A673 (cell line): ENCODE measurements around the gene PSMD11. TPM values are rescaled to one million over a fixed set of nuclear protein-coding genes. Genes with fewer than 3 reads are reported as not detected.

Experiments used
- BruUV-seq: library from RNA; stranded (reverse); fragments of 400-500 nt; replicated peaks from 2 replicates; lab custom pipeline; 2021; lab: Mats Ljungman, UMichigan
- CTCF ChIA-PET: fragments of 300-600 bp; sonication (Branson Sonifier 250); formaldehyde crosslinking; loops from one replicate; lab custom pipeline; 2022; ENCODE audit warnings: antibody characterized with exemption; lab: Charles Lee
- POLR2A ChIA-PET: fragments of 300-600 bp; sonication (Branson Sonifier 250); formaldehyde crosslinking; loops from one replicate; lab custom pipeline; 2022; ENCODE audit warnings: antibody characterized with exemption; ENCODE audit not compliant: low non-redundant PET; lab: Charles Lee
- DNase-seq: peaks from one replicate; pipeline ENCODE4 v3.0.0-alpha.2; 2015; ENCODE audit warnings: low spot score
- H3K27ac ChIP-seq: fragments of 200-600 bp; sonication (generic); 2 replicates; pipeline ENCODE4 v1.5.1; 2016; ENCODE audit warnings: mixed run types, low read depth, mild to moderate bottlenecking, mixed read lengths, antibody characterized with exemption, low read length; ENCODE audit not compliant: poor library complexity, severe bottlenecking
- H3K27me3 ChIP-seq: fragments of 200-600 bp; sonication (generic); replicated peaks from 2 replicates; pipeline ENCODE4 v1.6.1; 2017; ENCODE audit warnings: mixed run types, low read depth, mild to moderate bottlenecking, mixed read lengths, antibody characterized with exemption, low read length; ENCODE audit not compliant: insufficient read depth, poor library complexity
- H3K36me3 ChIP-seq: fragments of 200-600 bp; sonication (generic); 2 replicates; pipeline ENCODE4 v1.6.1; 2016; ENCODE audit warnings: mixed run types, mild to moderate bottlenecking, mixed read lengths, antibody characterized with exemption, low read length; ENCODE audit not compliant: insufficient read depth, poor library complexity, severe bottlenecking
- H3K4me1 ChIP-seq: fragments of 200-600 bp; sonication (generic); 2 replicates; pipeline ENCODE4 v1.6.1; 2017; ENCODE audit warnings: mixed run types, mild to moderate bottlenecking, mixed read lengths, antibody characterized with exemption, low read length; ENCODE audit not compliant: insufficient read depth, poor library complexity, severe bottlenecking
- H3K4me3 ChIP-seq: fragments of 200-600 bp; sonication (generic); 2 replicates; pipeline ENCODE4 v1.5.1; 2016; ENCODE audit warnings: low read depth, mixed run types, mild to moderate bottlenecking, mixed read lengths, low read length; ENCODE audit not compliant: poor library complexity, severe bottlenecking
- H3K9me3 ChIP-seq: fragments of 200-600 bp; sonication (generic); 2 replicates; pipeline ENCODE4 v1.6.1; 2016; ENCODE audit warnings: mixed run types, low read depth, mild to moderate bottlenecking, mixed read lengths, antibody characterized with exemption, low read length; ENCODE audit not compliant: poor library complexity, severe bottlenecking
- EZH2 ChIP-seq: fragments of 200-600 bp; sonication (generic); IDR thresholded peaks from 2 replicates; pipeline ENCODE4 v1.6.1; 2017; ENCODE audit warnings: borderline replicate concordance, low read depth, mild to moderate bottlenecking, mixed read lengths, antibody characterized with exemption, low read length; ENCODE audit not compliant: poor library complexity, severe bottlenecking
- intact Hi-C: fragments of 100-400 bp; cut with micrococcal nuclease; formaldehyde crosslinking; loops from one replicate; pipeline ENCODE4 v1.10.0; 2022; ENCODE audit not compliant: unreplicated experiment
- total RNA-seq: library from RNA; stranded (reverse); gene quantifications from 2 replicates; pipeline ENCODE4 v1.2.3, GENCODE V29; 2021
- TF ChIP-seq, protein P1 (sequence below): fragments of 300-800, 200-600 bp; sonication (generic); conservative IDR thresholded peaks from 2 replicates; pipeline ENCODE4 v1.5.1; 2017; ENCODE audit warnings: low read depth, mild to moderate bottlenecking, antibody characterized with exemption, low read length, moderate library complexity, mixed read lengths

The PSMD11 gene
- total RNA-seq, 1 experiment from 2014 or later: 195 TPM

DNA sequence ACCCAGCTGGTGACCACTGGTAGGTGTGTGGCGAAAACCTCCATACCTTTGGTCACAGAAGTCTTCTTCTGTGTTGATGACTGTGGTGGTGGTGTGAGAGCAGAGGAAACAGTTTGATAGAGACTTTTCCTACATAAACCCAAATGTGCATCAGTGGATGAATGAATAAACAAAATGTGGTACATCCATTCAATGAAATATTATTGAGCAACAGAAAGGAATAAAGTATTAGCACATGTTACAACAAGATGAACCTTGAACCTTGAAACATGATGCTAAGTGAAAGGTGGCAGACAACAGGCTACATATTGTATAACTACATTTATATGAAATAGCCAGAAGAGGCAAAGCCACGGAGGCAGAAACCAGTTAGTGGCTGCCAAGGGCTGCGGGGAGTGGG is 57.7 kb downstream of the PSMD11 start:
- Histone ChIP-seq H3K36me3 (no peaks in the 10 kb centered on the region), H3K4me1 (no peaks in the 10 kb centered on the region), H3K27ac (no peak overlapping the region), H3K4me3 (no peak overlapping the region), H3K27me3 (no peaks in the 10 kb centered on the region), H3K9me3 (no peaks in the 10 kb centered on the region)
- intact Hi-C loops: no loop called here
- no peak for DNase-seq
- ChIA-PET POLR2A (no interaction called here), CTCF (no interaction called here)
- TF ChIP-seq EZH2: no peak
- TF ChIP-seq, protein P1, sequence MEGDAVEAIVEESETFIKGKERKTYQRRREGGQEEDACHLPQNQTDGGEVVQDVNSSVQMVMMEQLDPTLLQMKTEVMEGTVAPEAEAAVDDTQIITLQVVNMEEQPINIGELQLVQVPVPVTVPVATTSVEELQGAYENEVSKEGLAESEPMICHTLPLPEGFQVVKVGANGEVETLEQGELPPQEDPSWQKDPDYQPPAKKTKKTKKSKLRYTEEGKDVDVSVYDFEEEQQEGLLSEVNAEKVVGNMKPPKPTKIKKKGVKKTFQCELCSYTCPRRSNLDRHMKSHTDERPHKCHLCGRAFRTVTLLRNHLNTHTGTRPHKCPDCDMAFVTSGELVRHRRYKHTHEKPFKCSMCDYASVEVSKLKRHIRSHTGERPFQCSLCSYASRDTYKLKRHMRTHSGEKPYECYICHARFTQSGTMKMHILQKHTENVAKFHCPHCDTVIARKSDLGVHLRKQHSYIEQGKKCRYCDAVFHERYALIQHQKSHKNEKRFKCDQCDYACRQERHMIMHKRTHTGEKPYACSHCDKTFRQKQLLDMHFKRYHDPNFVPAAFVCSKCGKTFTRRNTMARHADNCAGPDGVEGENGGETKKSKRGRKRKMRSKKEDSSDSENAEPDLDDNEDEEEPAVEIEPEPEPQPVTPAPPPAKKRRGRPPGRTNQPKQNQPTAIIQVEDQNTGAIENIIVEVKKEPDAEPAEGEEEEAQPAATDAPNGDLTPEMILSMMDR: no peak
- BruUV-seq: no TSS peak

DNA sequence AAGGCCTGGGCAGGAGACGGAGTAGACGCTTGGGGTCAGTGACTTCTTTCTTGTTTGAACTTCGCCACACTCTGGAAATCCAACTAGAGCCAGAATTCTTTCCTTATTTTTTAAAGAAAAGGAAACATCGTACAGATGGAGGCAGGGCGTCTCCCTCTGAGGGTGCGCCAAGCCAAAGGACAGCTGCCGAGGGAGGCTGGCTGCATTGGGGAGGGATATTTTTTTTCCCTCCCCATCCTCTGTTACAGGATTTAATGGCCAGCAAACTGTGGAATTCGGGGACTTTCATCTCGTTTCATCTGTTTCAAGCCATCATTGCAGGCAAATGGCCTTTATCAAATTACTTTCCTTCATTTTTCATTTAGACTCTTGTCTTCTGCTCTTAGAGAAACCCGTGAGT is 58.4 kb downstream of the PSMD11 start:
- no peak for TF ChIP-seq EZH2
- TF ChIP-seq, protein P1: no peak
- POLR2A ChIA-PET: no interaction called here

DNA sequence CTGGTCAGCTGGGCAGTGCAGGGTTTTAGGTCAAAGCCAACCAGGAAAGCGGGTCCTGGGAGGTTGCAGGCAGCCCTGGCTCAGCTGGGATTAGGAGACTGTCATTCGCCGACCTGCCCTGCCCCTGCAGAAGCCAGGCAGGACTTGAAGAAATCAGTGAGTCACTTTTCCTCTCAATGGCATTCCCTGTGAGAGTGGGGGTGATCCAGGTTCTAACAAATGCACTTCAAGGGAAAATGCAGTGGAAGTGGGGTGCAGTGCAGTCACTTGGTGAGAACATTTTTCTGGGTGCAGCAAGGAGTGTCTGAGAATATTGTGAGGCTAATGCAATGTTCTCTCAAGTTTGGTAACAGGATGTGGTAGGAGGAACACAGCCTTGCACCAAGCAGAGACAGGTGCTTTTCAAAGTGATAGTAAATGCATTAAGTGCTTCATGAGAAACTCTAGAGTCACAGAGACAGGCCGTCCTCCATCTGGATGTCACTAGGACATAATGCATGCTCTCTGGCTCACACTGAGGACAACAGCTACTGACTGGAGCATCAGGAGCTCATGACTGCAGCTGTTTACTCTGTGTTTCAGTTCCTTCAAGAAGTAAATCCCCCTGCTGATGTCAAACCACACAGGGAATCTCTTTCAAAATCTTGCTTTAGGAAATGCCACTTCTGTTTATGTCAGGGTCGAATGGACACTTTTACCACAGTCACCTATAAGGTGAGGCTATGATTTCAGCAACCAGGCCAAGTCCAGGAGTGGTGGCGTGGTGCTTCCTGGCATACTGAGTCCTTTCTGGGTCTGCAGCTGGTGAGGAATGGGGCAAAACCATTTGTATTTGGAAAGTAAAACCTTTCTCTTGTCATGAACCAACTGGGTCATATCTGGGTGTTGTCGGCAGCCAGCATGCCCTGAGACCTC is 59.2 kb downstream of the PSMD11 start:
- no peak for DNase-seq
- H3K4me3 ChIP-seq: no peak overlapping the region
- H3K4me1 ChIP-seq: no peaks in the 10 kb centered on the region
- H3K27me3 ChIP-seq: no peaks in the 10 kb centered on the region
- no peak overlapping the region for H3K27ac ChIP-seq
- ChIA-PET POLR2A (no interaction called here), CTCF (no interaction called here)
- TF ChIP-seq EZH2: no peak
- no TSS peak for BruUV-seq
- intact Hi-C loops: no loop called here
- H3K36me3 ChIP-seq: no peaks in the 10 kb centered on the region
- H3K9me3 ChIP-seq: no peaks in the 10 kb centered on the region

More for the DNA sequence above, 58.4 kb downstream of the PSMD11 start:
- no TSS peak for BruUV-seq
- Histone ChIP-seq H3K4me3 (no peak overlapping the region), H3K36me3 (no peaks in the 10 kb centered on the region), H3K4me1 (no peaks in the 10 kb centered on the region), H3K9me3 (no peaks in the 10 kb centered on the region), H3K27me3 (no peaks in the 10 kb centered on the region), H3K27ac (no peak overlapping the region)
- DNase-seq: no peak
- CTCF ChIA-PET: no interaction called here
- intact Hi-C loops: no loop called here
